GM12874 (cell line): Measurements from ENCODE around the gene TMEM242.

Experiments
- TF ChIP-seq, protein P1 (sequence below): IDR thresholded peaks from 2 replicates; pipeline ENCODE4 v1.5.1; 2011; ENCODE audit warnings: low read depth, mild to moderate bottlenecking, control low read depth, low read length, moderate library complexity; ENCODE audit not compliant: insufficient read depth

The TMEM242 gene

DNA sequence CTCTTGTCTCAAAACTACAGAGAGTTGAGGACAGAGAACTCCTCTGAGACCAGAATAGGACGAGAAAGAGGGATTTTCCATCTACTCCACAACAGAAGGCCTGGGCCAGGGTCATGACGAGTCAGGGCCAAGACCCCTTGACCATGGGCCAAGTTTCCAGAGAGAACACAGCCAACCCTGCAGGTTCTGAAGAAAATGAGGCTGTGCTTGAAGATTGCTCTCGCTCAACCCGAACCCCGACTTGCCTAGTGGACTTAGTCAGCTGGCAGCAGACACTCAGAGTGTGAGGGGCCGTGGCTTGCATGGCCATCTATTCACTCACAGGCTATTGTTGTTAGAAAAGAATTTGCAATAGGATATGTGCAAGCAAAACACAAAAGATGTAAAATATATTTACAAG lies 54.5 kb downstream of the TMEM242 start:
- TF ChIP-seq, protein P1, sequence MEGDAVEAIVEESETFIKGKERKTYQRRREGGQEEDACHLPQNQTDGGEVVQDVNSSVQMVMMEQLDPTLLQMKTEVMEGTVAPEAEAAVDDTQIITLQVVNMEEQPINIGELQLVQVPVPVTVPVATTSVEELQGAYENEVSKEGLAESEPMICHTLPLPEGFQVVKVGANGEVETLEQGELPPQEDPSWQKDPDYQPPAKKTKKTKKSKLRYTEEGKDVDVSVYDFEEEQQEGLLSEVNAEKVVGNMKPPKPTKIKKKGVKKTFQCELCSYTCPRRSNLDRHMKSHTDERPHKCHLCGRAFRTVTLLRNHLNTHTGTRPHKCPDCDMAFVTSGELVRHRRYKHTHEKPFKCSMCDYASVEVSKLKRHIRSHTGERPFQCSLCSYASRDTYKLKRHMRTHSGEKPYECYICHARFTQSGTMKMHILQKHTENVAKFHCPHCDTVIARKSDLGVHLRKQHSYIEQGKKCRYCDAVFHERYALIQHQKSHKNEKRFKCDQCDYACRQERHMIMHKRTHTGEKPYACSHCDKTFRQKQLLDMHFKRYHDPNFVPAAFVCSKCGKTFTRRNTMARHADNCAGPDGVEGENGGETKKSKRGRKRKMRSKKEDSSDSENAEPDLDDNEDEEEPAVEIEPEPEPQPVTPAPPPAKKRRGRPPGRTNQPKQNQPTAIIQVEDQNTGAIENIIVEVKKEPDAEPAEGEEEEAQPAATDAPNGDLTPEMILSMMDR, result no peak

DNA sequence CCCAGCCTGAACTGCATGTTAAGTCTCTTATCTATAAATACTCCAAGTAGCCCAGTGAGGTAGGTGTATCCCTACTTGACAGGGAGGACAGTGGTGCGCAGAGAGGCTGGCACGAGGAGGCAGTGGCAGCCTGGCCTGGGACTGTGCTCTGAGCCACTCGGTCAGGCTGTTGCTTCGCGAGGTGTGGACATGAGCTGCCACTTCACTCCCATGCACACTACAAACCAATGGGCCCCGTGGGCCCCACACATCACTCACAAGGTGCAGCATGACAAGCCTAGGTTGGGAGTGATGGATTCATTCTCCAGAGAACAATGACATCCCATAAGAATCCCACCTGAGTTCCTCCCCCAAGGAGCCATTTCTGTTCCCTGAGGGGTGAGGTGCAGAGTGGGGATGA lies 54.9 kb downstream of the TMEM242 start:
- TF ChIP-seq, protein P1, result no peak

DNA sequence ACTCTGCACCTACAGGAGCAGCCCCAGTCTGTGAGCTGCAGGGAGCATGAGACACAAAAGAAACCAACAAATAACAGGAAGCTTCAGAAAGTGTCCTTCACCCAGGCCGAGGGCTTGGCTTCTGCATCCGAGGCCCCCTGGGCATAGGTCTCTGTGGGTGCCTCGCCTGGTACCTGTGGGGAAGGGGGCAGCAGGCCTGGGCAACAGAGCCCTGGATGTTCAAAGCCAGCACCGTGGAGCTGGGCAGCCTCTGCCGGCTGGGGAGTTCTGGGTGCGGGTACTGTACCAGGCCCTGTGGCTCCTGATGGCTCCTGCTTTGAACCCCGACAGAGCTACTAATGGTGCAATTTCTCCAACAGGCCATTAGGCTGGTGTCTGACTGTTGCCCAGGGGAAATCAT lies 55.7 kb downstream of the TMEM242 start:
- TF ChIP-seq, protein P1, result no peak

DNA sequence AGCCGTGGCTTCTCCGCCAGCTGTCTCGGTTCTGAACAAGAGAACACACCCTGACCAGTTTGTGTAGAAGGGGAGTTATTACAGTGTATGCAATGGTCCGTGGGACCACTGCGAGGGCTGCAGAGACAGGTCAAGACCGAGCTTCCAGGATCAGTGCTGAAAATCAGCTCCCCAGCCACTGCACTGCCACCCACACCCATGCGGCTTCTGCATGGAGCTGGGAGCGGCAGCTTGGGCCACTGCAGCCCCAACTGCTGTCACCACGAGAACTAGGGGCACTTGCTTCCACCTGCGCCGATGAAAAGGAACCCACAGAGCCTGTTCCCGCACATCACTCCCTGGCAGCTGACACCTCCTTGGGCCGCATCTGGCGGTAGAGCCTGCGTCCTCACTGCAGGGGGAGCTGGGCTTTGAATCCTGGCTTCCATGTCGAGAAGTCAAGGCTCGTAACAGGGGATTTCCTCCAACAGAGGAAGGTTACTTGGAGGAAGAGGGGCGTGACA lies 56.2 kb downstream of the TMEM242 start:
- TF ChIP-seq, protein P1, result no peak

DNA sequence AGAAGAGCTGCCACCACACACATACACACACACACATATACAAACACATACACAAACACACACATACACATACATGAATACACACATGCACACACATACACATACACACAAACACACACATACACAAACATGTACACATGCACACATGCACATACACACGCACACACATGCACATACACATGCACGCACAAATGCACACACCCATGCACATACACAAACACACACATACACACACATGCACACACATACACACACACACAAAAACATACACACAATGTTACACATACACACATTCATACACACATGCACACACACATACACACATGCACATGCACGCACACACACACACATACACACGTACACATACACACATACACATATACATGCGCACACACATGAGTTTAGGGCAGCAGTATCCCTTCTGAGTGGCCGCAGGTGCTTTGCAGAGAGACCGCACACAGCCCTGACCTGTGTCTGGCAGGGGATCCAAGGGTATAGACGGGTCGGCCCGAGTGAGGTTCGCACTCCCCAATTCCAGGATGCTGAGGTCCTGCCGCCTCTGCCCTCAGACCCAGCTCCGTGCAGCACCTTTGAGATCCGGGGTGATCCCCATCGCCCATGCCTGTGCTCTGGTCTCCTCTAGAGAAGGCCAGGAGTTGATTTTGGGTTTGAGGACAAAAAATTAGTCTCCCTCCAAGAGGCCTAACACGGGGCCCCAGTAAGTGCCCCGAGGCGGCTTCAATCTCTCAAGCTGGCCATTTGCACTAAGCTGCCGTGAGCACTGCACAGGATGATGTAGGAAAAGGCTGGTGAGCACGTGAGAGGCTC lies 56.8 kb downstream of the TMEM242 start:
- TF ChIP-seq, protein P1, result no peak

DNA sequence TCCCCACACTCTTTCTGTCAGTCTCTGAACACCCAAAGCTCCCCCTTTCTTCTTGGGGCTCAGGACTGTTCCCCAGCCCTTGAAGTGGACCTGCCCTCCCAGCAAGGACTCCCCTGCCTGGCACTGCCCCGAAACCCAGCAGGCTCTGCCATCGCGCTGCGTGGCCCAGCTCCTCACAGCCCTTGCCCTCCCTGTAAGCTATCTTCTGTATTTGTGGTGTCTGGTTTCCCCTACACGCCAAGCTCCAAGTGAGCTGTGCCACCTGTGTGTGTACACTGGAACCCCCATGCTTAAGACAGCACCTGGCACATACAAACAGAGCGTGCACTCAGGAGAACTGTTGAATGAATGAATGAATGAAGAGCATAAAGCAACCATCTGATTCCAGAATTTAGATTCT lies 57.7 kb downstream of the TMEM242 start:
- TF ChIP-seq, protein P1, result no peak

DNA sequence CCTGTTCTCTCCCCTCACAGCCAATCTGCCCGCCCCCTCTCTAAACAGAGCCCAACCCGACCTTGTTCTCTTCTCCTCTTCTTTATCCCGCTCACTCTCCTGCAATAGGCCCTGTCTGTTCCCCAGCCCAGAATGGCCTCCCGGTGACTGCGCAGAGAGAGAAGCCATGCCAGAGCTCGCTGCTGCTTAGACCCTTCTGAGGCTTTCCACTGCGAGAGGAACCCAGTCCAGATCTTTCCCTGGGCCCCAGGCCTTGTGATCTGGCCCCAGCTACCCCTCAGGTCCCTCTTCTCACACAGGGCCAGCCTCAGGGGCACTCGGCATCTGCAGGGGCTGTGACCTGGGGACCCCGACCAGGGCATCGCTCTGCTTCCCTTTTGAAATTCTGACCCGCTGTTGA lies 58.1 kb downstream of the TMEM242 start:
- TF ChIP-seq, protein P1, result no peak
